Endodermal cell (in vitro differentiated cells): ENCODE data around the gene PFN3. TPM values are rescaled to one million over a fixed set of nuclear protein-coding genes. Genes with fewer than 3 reads are reported as not detected.

ENCODE experiments used
- DNase-seq: peaks from one replicate; pipeline ENCODE4 v3.0.0-alpha.2; 2017
- H3K27ac ChIP-seq: 2 replicates; pipeline ENCODE4 v1.5.1; 2013; ENCODE audit warnings: mild to moderate bottlenecking, low read depth, low read length, moderate library complexity
- H3K27me3 ChIP-seq: 2 replicates; pipeline ENCODE4 v1.6.1; 2013; ENCODE audit warnings: mild to moderate bottlenecking, low read length, moderate library complexity; ENCODE audit not compliant: insufficient read depth, control insufficient read depth, poor library complexity, severe bottlenecking
- H3K36me3 ChIP-seq: 2 replicates; pipeline ENCODE4 v1.7.0; 2013; ENCODE audit warnings: mild to moderate bottlenecking, low read length, moderate library complexity; ENCODE audit not compliant: control insufficient read depth, insufficient read depth
- H3K4me1 ChIP-seq: one replicate; pipeline ENCODE4 v1.7.0; 2013; ENCODE audit warnings: low read length; ENCODE audit not compliant: control insufficient read depth, insufficient read depth
- H3K4me3 ChIP-seq: 2 replicates; pipeline ENCODE4 v1.5.1; 2013; ENCODE audit warnings: mild to moderate bottlenecking, low read length, moderate library complexity
- H3K9ac ChIP-seq: 2 replicates; pipeline ENCODE4 v1.6.1; 2013; ENCODE audit warnings: mild to moderate bottlenecking, low read length, moderate library complexity; ENCODE audit not compliant: poor library complexity, severe bottlenecking; ENCODE audit errors: extremely low read depth
- H3K9me3 ChIP-seq: 2 replicates; pipeline ENCODE4 v1.6.1; 2013; ENCODE audit warnings: mild to moderate bottlenecking, low read length, moderate library complexity; ENCODE audit not compliant: control insufficient read depth
- H3K27ac Mint-ChIP-seq: 2 replicates; pipeline ENCODE4 v1.8.0; 2020; ENCODE audit warnings: mixed read lengths
- H3K27me3 Mint-ChIP-seq: 2 replicates; pipeline ENCODE4 v1.8.0; 2021; ENCODE audit warnings: mild to moderate bottlenecking, mixed read lengths; ENCODE audit not compliant: insufficient read depth
- H3K36me3 Mint-ChIP-seq: 2 replicates; pipeline ENCODE4 v1.8.0; 2020; ENCODE audit warnings: low read depth, mixed read lengths
- H3K4me1 Mint-ChIP-seq: 2 replicates; pipeline ENCODE4 v1.8.0; 2020; ENCODE audit warnings: mixed read lengths
- H3K4me3 Mint-ChIP-seq: 2 replicates; pipeline ENCODE4 v1.8.0; 2020; ENCODE audit warnings: mild to moderate bottlenecking, moderate library complexity, mixed read lengths
- H3K9me3 Mint-ChIP-seq: 2 replicates; pipeline ENCODE4 v1.8.0; 2020; ENCODE audit warnings: mild to moderate bottlenecking, mixed read lengths
- CTCF ChIP-seq: fragments of 200-600 bp; sonication (generic); conservative IDR thresholded peaks from 2 replicates; pipeline ENCODE4 v1.5.0; 2021; ENCODE audit warnings: antibody characterized with exemption, mild to moderate bottlenecking
- WGBS, 2 experiments: methylation state at CpG; one replicate each; pipeline versions ENCODE4 v1.1.5 to v1.1.7; 2013; ENCODE audit warnings: missing lambda C conversion rate in 2 of 2, mixed read lengths in 1 of 2; ENCODE audit not compliant: insufficient coverage in 1 of 2, insufficient read length in 1 of 2; 5-methylcytosine and 5-hydroxymethylcytosine counted together
- total RNA-seq, 2 donors: library from RNA; stranded (reverse); fragmentation: NEBNext Ultra II Directional in 1 of 2; extraction: Animal tissue kit (Norgen Biotek cat#: 25700) in 1 of 2; gene quantifications; 2 replicates in 1 of 2; 3 replicates in 1 of 2; pipeline ENCODE4 v1.2.1, GENCODE V29; 2021

Gene PFN3
- total RNA-seq, 2 donors from 2014 or later = not detected

DNA sequence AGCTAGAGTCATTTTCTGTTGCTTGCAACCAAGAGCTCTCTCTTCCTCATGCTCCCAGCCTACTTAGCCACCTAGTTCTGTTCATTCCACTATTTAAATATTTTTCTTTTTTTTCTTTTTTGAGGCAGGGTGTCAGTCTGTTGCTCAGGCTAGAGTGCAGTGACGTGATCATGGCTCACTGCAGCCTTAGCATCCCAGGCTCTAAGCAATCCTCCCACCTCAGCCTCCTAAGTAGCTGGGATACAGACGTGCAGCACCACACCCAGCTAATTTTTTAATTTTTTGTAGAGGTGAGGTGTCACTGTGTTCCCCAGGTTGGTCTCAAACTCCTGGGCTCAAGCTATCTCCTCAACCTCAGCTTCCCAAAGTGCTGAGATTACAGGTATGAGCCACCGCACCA lies 14.0 kb upstream of the PFN3 start:
- Histone ChIP-seq H3K4me3 (no peak overlapping the region), H3K27me3 (peaks cover 24% of the 10 kb centered on the region), H3K9me3 (no peaks in the 10 kb centered on the region), H3K4me1 (no peaks in the 10 kb centered on the region), H3K27ac (no peak overlapping the region), H3K36me3 (no peaks in the 10 kb centered on the region), H3K9ac (no peak overlapping the region)
- H3K4me3 Mint-ChIP-seq = no peak overlapping the region
- H3K27ac Mint-ChIP-seq = no peak overlapping the region
- 79 to 95% methylated on average over 2 to 3 of the region's 3 CpGs for WGBS, 2 experiments
- no peaks in the 10 kb centered on the region for H3K9me3 Mint-ChIP-seq
- no peak for DNase-seq
- no peaks in the 10 kb centered on the region for H3K4me1 Mint-ChIP-seq
- no peak for TF ChIP-seq CTCF
- peaks cover 44% of the 10 kb centered on the region for H3K27me3 Mint-ChIP-seq
- no peaks in the 10 kb centered on the region for H3K36me3 Mint-ChIP-seq

DNA sequence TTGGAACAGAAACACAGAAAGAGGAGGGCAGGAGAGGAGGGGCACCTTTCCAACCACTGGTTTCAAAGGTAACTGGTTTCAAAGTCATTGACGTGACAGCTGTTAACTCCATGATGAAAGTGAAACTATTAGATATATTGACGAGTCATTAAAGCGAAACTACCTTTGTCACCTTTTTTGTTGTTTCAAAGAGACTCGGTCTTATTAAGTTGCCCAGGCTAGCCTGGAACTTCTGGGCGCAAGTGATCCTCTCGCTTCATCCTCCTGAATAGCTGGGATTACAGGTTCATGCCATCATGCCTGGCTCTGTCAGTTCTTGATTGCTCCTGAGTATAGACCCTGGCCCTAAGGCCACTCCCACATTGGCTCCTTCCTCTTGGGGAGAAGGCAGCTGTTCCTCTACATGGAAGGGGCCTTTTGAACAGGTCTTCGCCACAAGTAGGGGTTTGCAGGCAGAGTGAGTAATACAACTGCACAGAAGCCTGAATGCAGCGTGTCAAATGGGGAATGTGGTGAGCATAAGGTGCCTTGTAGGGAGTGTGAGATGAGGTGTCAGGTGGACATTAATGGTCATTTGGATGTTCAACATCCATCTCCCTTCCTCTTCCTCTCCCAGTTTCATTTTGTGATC lies 12.3 kb upstream of the PFN3 start:
- no peaks in the 10 kb centered on the region for H3K9me3 ChIP-seq
- DNase-seq = no peak
- Mint-ChIP-seq H3K36me3 (no peaks in the 10 kb centered on the region), H3K27ac (no peak overlapping the region), H3K9me3 (no peaks in the 10 kb centered on the region), H3K4me3 (no peak overlapping the region), H3K4me1 (no peaks in the 10 kb centered on the region), H3K27me3 (peaks cover 60% of the 10 kb centered on the region)
- TF ChIP-seq CTCF = no peak
- H3K36me3 ChIP-seq = no peaks in the 10 kb centered on the region
- H3K27ac ChIP-seq = no peak overlapping the region
- no peak overlapping the region for H3K9ac ChIP-seq
- H3K4me3 ChIP-seq = no peak overlapping the region
- 93 to 94% methylated on average over 7 to 8 of the region's 8 CpGs for WGBS, 2 experiments
- H3K27me3 ChIP-seq = peaks cover 39% of the 10 kb centered on the region
- H3K4me1 ChIP-seq = no peaks in the 10 kb centered on the region

GRCh38 chr5:177410575-177410974 lies 10.1 kb upstream of the PFN3 start:
- H3K4me3 ChIP-seq = no peak overlapping the region
- Mint-ChIP-seq H3K4me1 (no peaks in the 10 kb centered on the region), H3K9me3 (no peaks in the 10 kb centered on the region), H3K27me3 (peaks cover 78% of the 10 kb centered on the region), H3K4me3 (no peak overlapping the region), H3K36me3 (no peaks in the 10 kb centered on the region), H3K27ac (no peak overlapping the region)
- H3K36me3 ChIP-seq = no peaks in the 10 kb centered on the region
- H3K27ac ChIP-seq = no peak overlapping the region
- H3K9me3 ChIP-seq = no peaks in the 10 kb centered on the region
- no peak for DNase-seq
- no peaks in the 10 kb centered on the region for H3K4me1 ChIP-seq
- no peak overlapping the region for H3K9ac ChIP-seq
- peaks cover 60% of the 10 kb centered on the region for H3K27me3 ChIP-seq
- TF ChIP-seq CTCF = no peak
- 81 to 92% methylated on average over 3 of the region's 3 CpGs for WGBS, 2 experiments
